Measurements from ENCODE around the gene CTIF.

Gene CTIF

GRCh38 chr18:48847807-48848486 is 309.1 kb downstream of the CTIF start:
- no peak overlapping the region for H3K4me3 ChIP-seq (ENCODE audit: low read length in 2 of 2)
- no peak overlapping the region for H3K27ac ChIP-seq (ENCODE audit: low read length)
- H3K27me3 ChIP-seq (ENCODE audit: control insufficient read depth in 1 of 2, insufficient read depth in 2 of 2, low read length in 2 of 2), result no peaks in the 10 kb centered on the region
- no peaks in the 10 kb centered on the region for H3K9me3 ChIP-seq (ENCODE audit: control insufficient read depth in 2 of 2, low read length in 2 of 2)
- peaks cover 0 to 2% of the 10 kb centered on the region in 2 donors for H3K36me3 ChIP-seq (ENCODE audit: control insufficient read depth in 2 of 2, insufficient read depth in 2 of 2, low read length in 2 of 2)
- H3K9ac ChIP-seq (ENCODE audit: low read length in 2 of 2), result no peak overlapping the region
- H3K4me1 ChIP-seq (ENCODE audit: control insufficient read depth, insufficient read depth, low read length), result peaks cover 22% of the 10 kb centered on the region

DNA sequence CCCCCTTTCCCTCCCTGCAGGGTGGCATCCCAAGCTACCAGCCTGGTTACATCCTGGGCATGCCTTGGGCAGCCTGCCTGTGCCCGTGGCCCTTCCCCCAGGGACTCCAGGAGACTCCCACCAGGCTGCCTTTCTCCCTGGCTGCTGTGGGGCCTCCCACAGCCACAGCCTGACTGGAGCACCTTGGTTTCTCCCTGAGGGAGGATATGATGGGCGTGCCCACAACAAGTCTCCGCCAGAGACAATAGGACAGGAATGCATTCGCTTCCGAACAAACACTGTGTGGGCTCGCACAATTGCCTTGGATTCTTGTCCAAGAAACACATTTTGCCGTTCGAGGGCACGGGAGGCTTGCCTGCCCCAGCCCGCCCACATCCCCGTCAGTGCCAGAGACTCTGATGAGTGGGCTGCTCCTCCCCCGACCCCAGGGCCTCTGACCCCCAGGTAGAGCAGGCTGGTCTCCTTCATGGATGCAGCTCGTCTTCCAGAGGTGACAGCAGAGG is 309.9 kb downstream of the CTIF start:
- H3K9me3 ChIP-seq (ENCODE audit: control insufficient read depth in 2 of 2, low read length in 2 of 2), result no peaks in the 10 kb centered on the region
- H3K4me3 ChIP-seq (ENCODE audit: low read length in 2 of 2), result no peak overlapping the region
- H3K4me1 ChIP-seq (ENCODE audit: control insufficient read depth, insufficient read depth, low read length), result peaks cover 22% of the 10 kb centered on the region
- peaks cover 0 to 2% of the 10 kb centered on the region in 2 donors for H3K36me3 ChIP-seq (ENCODE audit: control insufficient read depth in 2 of 2, insufficient read depth in 2 of 2, low read length in 2 of 2)
- no peaks in the 10 kb centered on the region for H3K27me3 ChIP-seq (ENCODE audit: control insufficient read depth in 1 of 2, insufficient read depth in 2 of 2, low read length in 2 of 2)
- no peak overlapping the region for H3K27ac ChIP-seq (ENCODE audit: low read length)
- H3K9ac ChIP-seq (ENCODE audit: low read length in 2 of 2), result no peak overlapping the region

GRCh38 chr18:48850822-48851598 is 312.2 kb downstream of the CTIF start:
- peak overlapping the region in 1 of 2 donors; percentile 35 for H3K4me3 ChIP-seq (ENCODE audit: low read length in 2 of 2)
- H3K4me1 ChIP-seq (ENCODE audit: control insufficient read depth, insufficient read depth, low read length), result peaks cover 22% of the 10 kb centered on the region
- peaks cover 0 to 2% of the 10 kb centered on the region in 2 donors for H3K36me3 ChIP-seq (ENCODE audit: control insufficient read depth in 2 of 2, insufficient read depth in 2 of 2, low read length in 2 of 2)
- H3K27me3 ChIP-seq (ENCODE audit: control insufficient read depth in 1 of 2, insufficient read depth in 2 of 2, low read length in 2 of 2), result no peaks in the 10 kb centered on the region
- no peak overlapping the region for H3K9ac ChIP-seq (ENCODE audit: low read length in 2 of 2)
- H3K9me3 ChIP-seq (ENCODE audit: control insufficient read depth in 2 of 2, low read length in 2 of 2), result no peaks in the 10 kb centered on the region
- peak overlapping the region; percentile 60 for H3K27ac ChIP-seq (ENCODE audit: low read length)

DNA sequence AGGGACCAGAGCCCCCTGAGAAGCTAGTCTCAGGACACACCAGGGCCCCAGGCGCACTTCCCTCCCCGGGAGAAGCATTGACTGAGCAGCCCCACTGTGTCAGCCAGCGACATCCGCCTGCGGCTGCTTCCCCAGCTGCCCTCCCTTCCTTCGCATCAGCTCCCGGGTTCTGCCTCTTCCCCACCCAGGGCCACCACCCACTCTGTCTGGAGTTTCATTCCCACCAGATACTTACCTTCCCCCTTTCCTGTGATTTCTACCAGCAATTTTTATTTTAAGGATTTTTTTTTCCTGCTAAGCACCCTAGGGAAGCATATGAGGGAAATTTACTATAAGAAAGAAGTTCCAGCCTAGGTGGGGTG is 312.7 kb downstream of the CTIF start:
- H3K4me1 ChIP-seq (ENCODE audit: control insufficient read depth, insufficient read depth, low read length), result peaks cover 22% of the 10 kb centered on the region
- no peak overlapping the region for H3K9ac ChIP-seq (ENCODE audit: low read length in 2 of 2)
- H3K9me3 ChIP-seq (ENCODE audit: control insufficient read depth in 2 of 2, low read length in 2 of 2), result no peaks in the 10 kb centered on the region
- no peaks in the 10 kb centered on the region for H3K27me3 ChIP-seq (ENCODE audit: control insufficient read depth in 1 of 2, insufficient read depth in 2 of 2, low read length in 2 of 2)
- H3K27ac ChIP-seq (ENCODE audit: low read length), result peak overlapping the region; percentile 60
- H3K36me3 ChIP-seq (ENCODE audit: control insufficient read depth in 2 of 2, insufficient read depth in 2 of 2, low read length in 2 of 2), result peaks cover 0 to 2% of the 10 kb centered on the region in 2 donors
- H3K4me3 ChIP-seq (ENCODE audit: low read length in 2 of 2), result peak overlapping the region in 1 of 2 donors; percentile 35

GRCh38 chr18:48852292-48852691 is 313.5 kb downstream of the CTIF start:
- Histone ChIP-seq H3K9ac (ENCODE audit: low read length in 2 of 2) (no peak overlapping the region), H3K4me1 (ENCODE audit: control insufficient read depth, insufficient read depth, low read length) (peaks cover 22% of the 10 kb centered on the region), H3K27ac (ENCODE audit: low read length) (no peak overlapping the region), H3K4me3 (ENCODE audit: low read length in 2 of 2) (no peak overlapping the region), H3K27me3 (ENCODE audit: control insufficient read depth in 1 of 2, insufficient read depth in 2 of 2, low read length in 2 of 2) (no peaks in the 10 kb centered on the region), H3K36me3 (ENCODE audit: control insufficient read depth in 2 of 2, insufficient read depth in 2 of 2, low read length in 2 of 2) (peaks cover 2% of the 10 kb centered on the region in 2 donors), H3K9me3 (ENCODE audit: control insufficient read depth in 2 of 2, low read length in 2 of 2) (no peaks in the 10 kb centered on the region)

GRCh38 chr18:48852794-48853193 is 314.0 kb downstream of the CTIF start:
- Histone ChIP-seq H3K4me3 (ENCODE audit: low read length in 2 of 2) (no peak overlapping the region), H3K27me3 (ENCODE audit: control insufficient read depth in 1 of 2, insufficient read depth in 2 of 2, low read length in 2 of 2) (no peaks in the 10 kb centered on the region), H3K27ac (ENCODE audit: low read length) (no peak overlapping the region), H3K36me3 (ENCODE audit: control insufficient read depth in 2 of 2, insufficient read depth in 2 of 2, low read length in 2 of 2) (peaks cover 6% of the 10 kb centered on the region in 2 donors), H3K9me3 (ENCODE audit: control insufficient read depth in 2 of 2, low read length in 2 of 2) (no peaks in the 10 kb centered on the region), H3K4me1 (ENCODE audit: control insufficient read depth, insufficient read depth, low read length) (peaks cover 22% of the 10 kb centered on the region), H3K9ac (ENCODE audit: low read length in 2 of 2) (no peak overlapping the region)

- no peak overlapping the region for H3K4me3 ChIP-seq (ENCODE audit: low read length in 2 of 2)
- no peaks in the 10 kb centered on the region for H3K9me3 ChIP-seq (ENCODE audit: control insufficient read depth in 2 of 2, low read length in 2 of 2)
- H3K4me1 ChIP-seq (ENCODE audit: control insufficient read depth, insufficient read depth, low read length), result peaks cover 18% of the 10 kb centered on the region
- H3K9ac ChIP-seq (ENCODE audit: low read length in 2 of 2), result no peak overlapping the region
- H3K36me3 ChIP-seq (ENCODE audit: control insufficient read depth in 2 of 2, insufficient read depth in 2 of 2, low read length in 2 of 2), result peaks cover 6 to 9% of the 10 kb centered on the region in 2 donors
- H3K27me3 ChIP-seq (ENCODE audit: control insufficient read depth in 1 of 2, insufficient read depth in 2 of 2, low read length in 2 of 2), result no peaks in the 10 kb centered on the region
- H3K27ac ChIP-seq (ENCODE audit: low read length), result no peak overlapping the region
These were observed 314.8 kb downstream of the CTIF start for GRCh38 chr18:48853588-48853987.

GRCh38 chr18:48854780-48855179 is 315.9 kb downstream of the CTIF start:
- Histone ChIP-seq H3K36me3 (ENCODE audit: control insufficient read depth in 2 of 2, insufficient read depth in 2 of 2, low read length in 2 of 2) (peaks cover 6 to 11% of the 10 kb centered on the region in 2 donors), H3K27ac (ENCODE audit: low read length) (no peak overlapping the region), H3K9ac (ENCODE audit: low read length in 2 of 2) (no peak overlapping the region), H3K27me3 (ENCODE audit: control insufficient read depth in 1 of 2, insufficient read depth in 2 of 2, low read length in 2 of 2) (no peaks in the 10 kb centered on the region), H3K4me3 (ENCODE audit: low read length in 2 of 2) (no peak overlapping the region), H3K4me1 (ENCODE audit: control insufficient read depth, insufficient read depth, low read length) (peaks cover 16% of the 10 kb centered on the region), H3K9me3 (ENCODE audit: control insufficient read depth in 2 of 2, low read length in 2 of 2) (no peaks in the 10 kb centered on the region)

- Histone ChIP-seq H3K9ac (ENCODE audit: low read length in 2 of 2) (no peak overlapping the region), H3K4me3 (ENCODE audit: low read length in 2 of 2) (no peak overlapping the region), H3K36me3 (ENCODE audit: control insufficient read depth in 2 of 2, insufficient read depth in 2 of 2, low read length in 2 of 2) (peaks cover 6 to 13% of the 10 kb centered on the region in 2 donors), H3K9me3 (ENCODE audit: control insufficient read depth in 2 of 2, low read length in 2 of 2) (no peaks in the 10 kb centered on the region), H3K27ac (ENCODE audit: low read length) (no peak overlapping the region), H3K4me1 (ENCODE audit: control insufficient read depth, insufficient read depth, low read length) (peaks cover 8% of the 10 kb centered on the region), H3K27me3 (ENCODE audit: control insufficient read depth in 1 of 2, insufficient read depth in 2 of 2, low read length in 2 of 2) (no peaks in the 10 kb centered on the region)
These were observed 316.9 kb downstream of the CTIF start for GRCh38 chr18:48855422-48856377.

DNA sequence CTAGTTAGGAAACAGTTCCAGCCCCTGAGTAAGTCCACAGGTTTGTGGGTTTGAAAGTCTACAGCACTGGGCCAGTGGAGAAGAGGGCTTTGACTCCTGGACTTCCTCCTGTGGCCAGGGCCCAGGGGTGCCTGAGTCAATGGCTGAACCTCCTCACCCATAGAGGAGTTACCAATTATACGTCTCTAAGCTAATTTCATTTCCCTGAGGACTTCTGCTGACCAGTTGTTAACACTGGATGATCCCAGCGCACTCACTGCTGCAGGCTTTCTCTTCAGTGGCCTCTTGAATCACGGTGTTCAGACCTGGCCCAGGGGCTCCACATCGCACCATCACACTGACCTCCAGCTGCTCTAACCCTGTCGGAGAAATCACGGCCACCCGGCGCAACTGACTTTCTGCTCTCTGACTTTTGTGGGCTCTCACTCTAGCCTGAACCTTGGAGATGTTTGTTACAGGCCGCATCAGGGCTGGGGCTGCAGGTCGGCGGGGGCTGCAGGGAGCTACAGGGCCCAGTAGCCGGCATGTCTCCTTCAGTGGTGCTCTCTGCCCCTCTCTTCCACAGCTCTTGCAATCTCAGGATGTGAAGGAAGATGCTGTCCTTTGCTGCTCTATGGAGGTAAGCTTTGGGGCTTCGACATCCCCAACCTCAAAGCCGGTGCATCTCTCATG is 318.3 kb downstream of the CTIF start:
- H3K27ac ChIP-seq (ENCODE audit: low read length), result no peak overlapping the region
- H3K9me3 ChIP-seq (ENCODE audit: control insufficient read depth in 2 of 2, low read length in 2 of 2), result no peaks in the 10 kb centered on the region
- no peaks in the 10 kb centered on the region for H3K27me3 ChIP-seq (ENCODE audit: control insufficient read depth in 1 of 2, insufficient read depth in 2 of 2, low read length in 2 of 2)
- no peak overlapping the region for H3K4me3 ChIP-seq (ENCODE audit: low read length in 2 of 2)
- no peaks in the 10 kb centered on the region for H3K4me1 ChIP-seq (ENCODE audit: control insufficient read depth, insufficient read depth, low read length)
- H3K36me3 ChIP-seq (ENCODE audit: control insufficient read depth in 2 of 2, insufficient read depth in 2 of 2, low read length in 2 of 2), result peaks cover 6 to 13% of the 10 kb centered on the region in 2 donors
- H3K9ac ChIP-seq (ENCODE audit: low read length in 2 of 2), result no peak overlapping the region

Measured in stomach smooth muscle (tissue), 2 donors.